Stimulated activated naive CD8-positive, alpha-beta T cell treated with anti-CD3 and anti-CD28 coated beads, Interleukin-15, Interleukin-2, amounts not matched to agents 100 U/mL and 50 U/mL, for 24 hours (primary cell): ENCODE results near the gene HAUS5.
A peak's percentile ranks its signal among the peaks of the same experiment; 100 is the strongest.

ENCODE experiments used
- ATAC-seq: fragments of 150-1000 bp; cut with Tn5 transposase; one replicate; pipeline ENCODE4 v1.10.0; 2021
- DNase-seq: peaks from one replicate; pipeline ENCODE4 v3.0.0; 2021

HAUS5 gene

DNA sequence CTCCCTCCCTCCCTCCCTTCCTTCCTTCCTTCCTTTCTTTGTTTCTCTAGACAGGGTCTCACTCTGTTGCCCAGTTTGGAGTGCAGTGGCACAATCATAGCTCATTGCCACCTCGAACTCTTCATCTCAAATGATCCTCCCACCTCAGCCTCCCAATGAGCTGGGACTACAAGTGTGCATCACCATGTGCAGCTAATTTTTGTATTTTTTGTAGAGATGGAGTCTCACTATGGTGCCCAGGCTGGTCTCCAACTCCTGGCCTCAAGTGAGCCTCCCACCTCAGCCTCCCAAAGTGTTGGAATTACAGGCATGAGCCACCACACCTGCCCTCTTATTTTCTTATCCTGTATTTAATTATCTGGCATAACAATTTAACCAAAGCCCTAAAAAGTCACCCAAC is 58.2 kb downstream of the HAUS5 start:
- DNase-seq (no peak), ATAC-seq (no peak)

DNA sequence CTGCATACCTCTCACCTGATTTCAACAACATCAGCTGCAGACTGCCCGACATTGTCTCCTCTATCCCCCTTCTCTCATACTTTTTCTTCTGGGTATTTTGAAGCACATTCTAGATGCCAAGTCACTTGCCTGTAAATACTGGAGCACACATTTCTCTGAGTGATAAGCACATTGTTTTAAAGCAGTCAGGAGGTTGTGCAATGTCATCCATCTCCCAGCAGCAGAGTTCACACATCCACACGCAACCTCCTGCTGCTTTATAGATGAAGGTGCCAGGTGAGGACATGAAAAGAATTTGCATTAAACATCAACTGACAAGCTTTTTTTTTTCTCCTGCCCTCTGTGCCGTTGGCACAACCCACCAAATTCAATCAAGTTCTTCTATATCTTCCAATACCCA is 59.3 kb downstream of the HAUS5 start:
- no peak for ATAC-seq

DNA sequence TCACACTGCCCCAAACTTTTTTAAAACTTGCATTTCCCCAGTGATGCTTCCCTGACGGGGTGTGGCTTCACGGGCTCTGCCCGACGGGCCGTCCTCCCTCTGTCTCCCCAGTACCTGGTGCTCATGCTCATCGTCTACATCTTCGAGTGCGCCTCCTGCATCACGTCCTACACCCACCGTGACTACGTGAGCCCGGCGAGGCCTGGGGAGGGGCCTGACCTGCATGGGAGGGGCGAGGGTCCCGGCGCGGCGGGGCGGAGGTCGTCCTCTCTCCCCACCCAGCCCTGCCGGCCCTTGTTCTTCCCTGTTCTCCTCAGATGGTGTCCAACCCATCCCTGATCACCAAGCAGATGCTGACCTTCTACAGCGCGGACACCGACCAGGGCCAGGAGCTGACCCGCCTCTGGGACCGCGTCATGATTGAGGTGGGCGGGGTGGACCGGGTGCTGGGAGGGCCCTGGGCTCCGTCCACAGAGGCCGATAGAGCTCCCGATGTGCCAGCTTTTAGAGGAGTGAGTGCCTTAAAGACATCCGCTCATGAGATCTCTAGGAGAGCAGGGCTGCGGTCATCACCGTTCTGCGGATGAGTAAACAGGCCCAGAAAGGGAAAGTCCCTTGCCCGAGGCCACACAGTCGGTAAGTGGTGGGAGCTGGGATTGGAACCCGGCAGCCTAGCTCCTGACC is 60.7 kb downstream of the HAUS5 start:
- peak; percentile 89 for ATAC-seq
- DNase-seq: peak; percentile 63

More for the DNA sequence above, 59.3 kb downstream of the HAUS5 start:
- no peak for DNase-seq
